PC-3 (cell line): ENCODE results near the gene OVCA2.

Source experiments
- CTCF ChIP-seq: fragments of 300-600 bp; sonication (generic); conservative IDR thresholded peaks from 2 replicates; pipeline ENCODE4 v1.5.1; 2017; ENCODE audit warnings: antibody characterized with exemption, low read depth, mild to moderate bottlenecking, low read length
- EZH2 ChIP-seq: fragments of 300-600 bp; sonication (generic); IDR thresholded peaks from one replicate; pipeline ENCODE4 v1.6.1; 2017; ENCODE audit warnings: antibody characterized with exemption, mild to moderate bottlenecking, low read length; ENCODE audit not compliant: unreplicated experiment
- EZH2phosphoT487 ChIP-seq: fragments of 300-600 bp; sonication (generic); IDR thresholded peaks from 2 replicates; pipeline ENCODE4 v1.6.1; 2018; ENCODE audit warnings: mild to moderate bottlenecking, antibody characterized with exemption, low read length, borderline replicate concordance

- TF ChIP-seq CTCF (peak; percentile 70), EZH2phosphoT487 (no peak), EZH2 (no peak)
Observed at GRCh38 chr17:2025622-2026309, 16.1 kb upstream of the OVCA2 start.
